HG03175 (cell line): ENCODE measurements around the gene CACNB2.
"Not testable (repeated sequence)": the region's sequence is repeated elsewhere in the genome, so short reads cannot be mapped to it uniquely, and the experiment has no call there.

Experiments
- ATAC-seq: cut with Tn5 transposase; IDR thresholded peaks from one replicate; pipeline ENCODE4 v1.9.1; 2021; ENCODE audit warnings: mild to moderate bottlenecking, moderate library complexity; ENCODE audit not compliant: unreplicated experiment

Gene CACNB2

DNA sequence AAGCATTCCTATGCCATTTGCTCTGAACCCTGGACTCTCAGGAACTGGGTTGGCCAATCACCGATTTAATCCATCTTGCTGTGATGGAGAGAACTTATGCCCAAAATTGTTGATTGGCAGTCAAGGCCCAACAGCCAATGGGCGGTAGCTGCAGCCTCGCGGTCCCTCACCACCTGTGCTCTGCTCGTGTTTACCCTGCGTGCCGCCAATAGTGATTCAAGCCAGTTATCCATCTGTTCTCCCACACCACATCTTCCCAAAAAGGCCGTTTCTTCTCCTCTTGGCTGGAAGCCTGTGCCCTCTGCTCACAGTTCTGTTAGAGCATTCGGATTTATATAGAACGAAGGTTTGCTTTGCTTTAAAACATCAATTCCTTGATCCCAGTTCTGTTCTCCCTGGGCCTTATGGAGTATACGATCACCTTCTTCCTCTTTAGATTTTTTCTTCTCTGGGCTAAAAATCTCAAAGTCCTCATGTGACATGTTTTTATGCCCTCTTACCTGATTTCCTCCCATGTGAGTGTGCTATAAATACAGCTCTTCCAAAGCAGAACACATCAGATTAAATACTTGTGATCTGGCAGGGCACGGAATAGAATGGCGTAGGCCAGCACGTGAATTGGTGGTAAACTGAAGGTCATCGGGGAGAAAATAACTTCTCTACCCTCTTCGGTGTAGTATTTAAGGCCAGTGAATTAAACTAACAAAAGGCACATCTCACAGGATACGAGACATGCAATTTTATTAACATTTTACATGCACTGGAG is 298.3 kb downstream of the CACNB2 start:
- ATAC-seq, result no peak

DNA sequence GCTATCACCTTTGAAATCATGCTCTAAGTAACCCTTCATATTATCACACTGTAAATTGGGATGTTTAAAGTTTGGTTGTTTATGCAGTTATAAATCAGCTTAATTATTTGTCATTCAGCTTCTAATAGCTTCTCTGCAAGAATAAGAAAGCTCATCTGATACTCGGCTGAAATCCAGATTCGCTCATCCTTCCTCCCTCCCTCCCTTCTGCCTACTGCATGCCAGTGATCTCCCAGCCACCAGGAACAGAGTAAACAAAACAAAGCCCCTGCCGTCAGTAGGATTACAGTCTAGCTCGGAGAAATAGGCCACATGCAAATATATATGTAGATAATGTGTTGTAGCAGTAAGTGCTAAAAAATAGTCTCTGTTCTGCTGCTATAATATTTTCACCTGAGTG is 299.4 kb downstream of the CACNB2 start:
- no peak for ATAC-seq

DNA sequence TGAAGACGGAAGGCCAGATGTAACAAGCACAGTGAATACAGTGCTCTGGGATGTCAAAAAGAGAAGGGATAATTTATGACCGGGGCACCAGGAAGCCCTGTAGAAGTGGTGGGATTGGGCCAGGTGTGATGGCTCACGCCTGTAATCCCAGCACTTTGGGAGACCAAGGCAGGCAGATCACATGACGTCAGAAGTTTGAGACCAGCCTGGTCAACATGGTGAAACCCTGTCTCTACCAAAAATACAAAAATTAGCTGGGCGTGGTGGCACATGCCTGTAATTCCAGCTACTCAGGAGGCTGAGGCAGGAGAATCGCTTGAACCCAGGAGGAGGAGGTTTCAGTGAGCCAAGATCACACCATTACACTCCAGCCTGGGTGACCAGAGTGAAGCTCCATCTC is 305.4 kb downstream of the CACNB2 start:
- not testable (repeated sequence) for ATAC-seq

DNA sequence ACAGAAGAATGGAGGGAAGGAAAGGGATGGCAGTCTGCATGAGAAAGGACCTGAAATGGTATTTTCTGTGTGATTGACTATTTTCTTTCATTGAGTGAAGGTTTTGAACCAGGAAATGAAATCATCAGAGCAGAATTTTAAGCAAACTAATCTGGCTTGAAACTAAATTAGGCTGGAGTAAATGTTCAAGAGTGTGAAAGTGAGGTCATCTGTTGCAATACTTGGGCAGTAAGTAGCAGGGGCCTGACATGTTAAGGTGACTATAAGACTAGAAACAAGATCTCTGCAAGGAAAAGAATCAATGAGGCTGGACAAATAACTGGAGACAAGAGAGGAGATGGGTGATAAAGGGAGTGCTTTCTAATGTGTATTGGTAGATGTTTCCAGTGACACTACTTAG is 306.0 kb downstream of the CACNB2 start:
- no peak for ATAC-seq

DNA sequence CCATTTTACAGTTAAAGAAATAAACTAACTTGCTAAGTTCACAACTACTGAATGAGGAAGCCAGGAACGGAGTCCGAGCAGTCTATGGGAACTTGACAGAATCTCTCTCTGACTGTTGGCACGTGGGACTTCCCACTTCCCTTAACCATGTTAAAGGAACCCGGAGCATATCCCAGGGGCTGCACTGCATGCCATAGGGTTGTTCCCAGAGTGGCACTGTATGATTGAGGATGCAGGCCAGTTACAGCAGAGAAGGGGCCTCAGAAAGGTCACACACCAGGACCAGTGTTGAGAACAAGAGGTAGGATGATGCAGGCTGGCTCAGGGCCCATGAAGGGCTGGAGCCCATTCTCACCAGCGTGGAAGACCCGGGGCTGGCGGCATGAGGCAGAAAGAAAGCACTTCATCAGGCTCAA is 309.4 kb downstream of the CACNB2 start:
- no peak for ATAC-seq

DNA sequence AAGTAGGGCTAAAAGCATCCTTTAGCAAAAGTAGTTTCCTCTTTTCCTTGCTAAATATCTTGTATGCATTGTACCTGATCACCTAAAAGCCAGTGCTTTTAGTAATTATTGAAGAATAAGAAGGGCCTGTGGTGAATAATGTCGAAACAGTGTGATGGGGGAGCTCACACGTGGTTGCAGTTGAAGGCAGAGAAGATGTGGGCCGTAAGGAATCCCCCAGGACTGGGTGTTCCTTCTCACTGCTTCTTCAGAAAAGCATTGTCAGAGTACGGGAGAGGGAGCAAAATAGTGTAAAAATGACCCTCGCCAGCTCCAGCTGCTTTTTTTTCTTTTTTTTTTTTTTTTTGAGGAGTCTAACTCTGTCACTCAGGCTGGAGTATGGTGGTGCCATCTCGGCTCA is 310.1 kb downstream of the CACNB2 start:
- ATAC-seq, result no peak

DNA sequence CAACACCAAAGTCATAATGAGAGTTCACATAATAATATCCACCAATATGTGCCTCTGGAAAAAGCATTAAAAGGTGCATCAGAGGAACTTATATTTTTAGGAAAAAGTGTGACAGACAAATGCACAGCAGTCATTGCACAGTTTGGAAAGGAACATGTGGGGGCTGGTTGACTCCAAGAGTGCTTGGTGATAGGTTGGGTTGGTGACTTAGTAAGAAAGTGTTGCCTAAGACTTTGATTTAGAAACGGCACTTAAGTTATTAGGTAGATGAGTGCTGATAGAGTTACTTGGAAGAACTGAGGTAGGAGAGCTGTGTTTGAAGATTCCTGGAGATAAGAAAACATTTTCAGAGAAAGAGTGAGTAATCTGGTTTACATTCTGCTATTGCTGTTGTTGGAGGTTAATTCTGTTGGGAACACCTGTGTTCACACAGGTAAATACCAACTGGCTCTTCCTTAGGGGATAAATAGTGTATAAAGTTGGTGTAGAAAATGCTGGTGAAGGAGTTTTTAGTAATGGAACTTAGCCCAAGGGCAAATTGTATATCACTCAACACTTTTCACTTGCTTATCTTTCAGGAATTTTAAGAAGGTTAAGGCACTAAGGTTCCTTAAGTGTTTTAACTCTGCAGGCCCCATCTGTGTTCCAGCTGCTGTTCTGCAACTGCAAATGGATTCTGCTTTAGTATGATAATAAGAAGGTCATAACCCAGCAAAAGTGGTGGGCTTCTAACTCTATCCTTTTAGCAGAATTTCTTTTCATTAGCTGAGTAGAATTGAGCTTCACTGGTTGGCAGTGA is 315.1 kb downstream of the CACNB2 start:
- ATAC-seq, result no peak

DNA sequence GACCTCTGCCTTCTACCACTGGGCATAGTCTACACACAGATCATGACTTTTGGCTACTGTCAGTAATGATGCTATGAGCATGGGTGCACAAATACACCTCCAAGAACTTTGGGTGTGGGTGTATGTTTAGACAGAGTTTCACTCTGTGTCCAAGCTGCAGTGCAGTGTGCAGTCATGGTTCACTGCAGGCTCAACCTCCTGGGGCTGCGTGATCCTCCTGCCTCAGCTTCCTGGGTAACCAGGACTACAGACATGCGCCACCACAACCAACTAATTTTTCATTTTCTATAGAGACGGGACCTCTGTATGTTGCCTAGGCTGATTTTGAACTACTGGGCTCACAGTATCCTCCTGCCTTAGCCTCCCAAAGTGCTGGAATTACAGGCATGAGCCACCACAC is 316.8 kb downstream of the CACNB2 start:
- peak; percentile 99 for ATAC-seq

DNA sequence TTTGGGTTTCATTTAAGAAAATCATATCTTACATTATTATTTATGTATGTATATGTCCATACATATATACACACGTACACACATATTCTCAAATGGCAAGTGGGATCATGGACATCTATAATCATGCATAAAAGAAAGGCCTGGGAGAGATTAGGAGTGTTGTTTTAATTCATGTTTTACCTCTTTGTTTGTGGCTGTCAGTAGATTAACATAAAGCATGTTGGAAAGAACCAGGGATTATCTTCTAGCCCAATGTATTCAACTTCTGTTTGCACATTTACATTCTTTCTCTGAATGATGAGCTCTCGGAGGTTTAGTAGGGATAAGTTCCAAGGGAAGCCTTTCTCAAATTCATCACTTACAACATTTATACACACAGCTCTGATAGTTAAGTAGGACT is 319.8 kb downstream of the CACNB2 start:
- no peak for ATAC-seq

DNA sequence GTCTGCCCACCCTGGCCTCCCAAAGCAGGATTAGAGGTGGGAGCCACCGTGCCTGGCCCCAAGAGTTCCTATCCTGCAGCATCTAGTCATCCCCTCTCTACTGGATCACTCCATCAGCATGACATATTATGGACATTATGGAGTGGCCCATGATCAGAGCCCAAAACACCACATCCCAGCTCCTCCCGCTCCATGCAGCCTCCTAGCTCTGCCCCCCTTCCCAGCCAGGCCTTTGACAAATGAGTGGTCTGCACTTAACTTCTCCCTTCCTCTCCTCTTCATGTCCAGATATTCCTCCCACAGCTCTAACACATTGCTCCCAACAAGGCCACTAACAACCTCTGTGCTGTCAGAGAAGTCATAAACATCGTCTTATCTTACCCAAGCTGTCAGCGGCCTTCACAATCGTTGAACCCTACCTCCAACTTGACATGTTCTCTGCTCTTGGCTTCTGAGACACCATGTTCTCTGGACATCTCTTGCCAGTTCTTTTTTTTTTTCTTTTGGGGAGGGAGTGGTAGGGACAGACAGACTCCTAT is 323.5 kb downstream of the CACNB2 start:
- ATAC-seq, result no peak

DNA sequence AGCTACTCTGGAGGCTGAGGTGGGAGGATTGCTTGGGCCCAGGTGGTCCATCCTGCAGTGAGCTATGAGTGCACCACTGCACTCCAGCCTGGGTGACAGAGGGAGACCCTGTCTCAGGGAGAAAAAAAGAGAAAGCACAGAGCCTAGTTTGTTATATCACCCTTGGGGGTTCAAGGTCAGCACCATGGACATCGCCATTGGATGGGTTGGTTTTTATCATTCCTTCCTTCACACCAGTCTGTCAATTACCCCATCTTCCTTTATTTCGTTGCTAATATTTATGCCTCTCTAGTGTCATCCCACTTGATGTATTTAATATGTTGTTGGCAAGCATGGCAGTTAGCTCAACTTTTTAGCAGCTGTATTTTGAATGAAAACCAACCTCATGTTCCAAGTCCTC is 328.9 kb downstream of the CACNB2 start:
- no peak for ATAC-seq

DNA sequence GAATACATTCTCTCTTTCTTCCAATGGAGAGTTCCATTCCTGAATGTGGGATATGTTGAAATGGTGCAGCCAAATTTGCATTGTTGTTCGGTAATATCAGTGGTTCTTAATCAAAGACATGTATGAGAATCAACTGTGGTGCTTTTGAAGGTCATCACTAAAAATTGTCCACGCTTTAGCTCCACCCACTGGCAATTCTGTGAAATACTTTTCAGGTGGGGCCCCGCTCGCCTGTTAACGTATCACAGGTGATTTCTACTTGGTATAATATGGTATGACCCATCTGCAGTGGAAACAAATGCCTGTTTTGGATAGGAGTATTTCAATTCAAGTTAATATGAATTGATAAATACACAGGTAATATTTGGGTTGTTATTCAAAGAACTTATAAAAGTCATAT is 332.8 kb downstream of the CACNB2 start:
- no peak for ATAC-seq

DNA sequence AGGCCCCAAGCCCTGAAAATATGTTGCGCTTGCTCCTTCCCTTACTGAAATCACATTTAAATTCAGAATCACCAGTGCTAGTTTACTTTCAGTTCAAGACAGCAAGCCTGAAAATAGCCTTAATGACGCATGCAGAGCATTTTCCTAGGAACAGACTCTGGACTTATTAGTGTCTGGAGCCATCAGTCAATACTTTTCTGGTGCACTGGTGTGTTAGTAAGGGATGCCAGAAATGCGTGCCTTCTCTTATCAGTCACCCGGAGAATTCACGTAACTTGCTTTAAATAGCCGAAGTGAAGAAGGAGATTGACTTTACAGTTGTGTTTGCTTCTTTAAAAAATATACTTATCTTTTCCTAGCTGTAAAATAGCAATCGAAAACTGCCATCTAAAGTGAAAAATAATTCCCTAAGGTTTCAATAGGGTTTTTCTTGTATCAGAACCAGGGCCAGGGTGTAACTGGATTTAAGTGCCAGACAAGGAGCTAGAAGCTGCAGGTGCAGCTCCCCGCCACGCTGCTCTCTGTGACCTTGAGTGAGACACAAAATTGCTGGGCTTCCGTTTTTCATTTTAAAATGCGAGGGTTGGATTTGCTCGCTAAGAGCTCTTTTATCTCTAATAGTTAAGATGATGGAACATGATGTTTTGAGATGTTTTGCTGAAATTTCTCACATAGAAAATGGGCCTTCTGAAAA is 333.3 kb downstream of the CACNB2 start:
- no peak for ATAC-seq

DNA sequence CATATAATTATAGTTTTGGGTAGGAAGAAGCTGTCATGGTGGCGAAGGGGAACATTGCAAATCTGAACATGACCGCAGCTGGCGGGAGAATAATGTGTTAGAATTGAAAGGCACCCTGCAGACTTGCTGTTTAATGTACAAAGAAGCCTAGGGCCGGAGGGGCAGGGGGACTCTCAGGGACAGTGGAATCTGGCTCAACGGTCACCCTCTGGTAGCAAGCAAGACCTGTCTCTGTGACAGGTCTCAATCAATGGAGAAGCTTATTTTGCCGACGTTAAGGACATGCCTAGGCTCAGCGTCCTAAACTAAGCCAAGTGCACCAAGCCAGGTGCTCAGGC is 333.9 kb downstream of the CACNB2 start:
- ATAC-seq, result no peak

DNA sequence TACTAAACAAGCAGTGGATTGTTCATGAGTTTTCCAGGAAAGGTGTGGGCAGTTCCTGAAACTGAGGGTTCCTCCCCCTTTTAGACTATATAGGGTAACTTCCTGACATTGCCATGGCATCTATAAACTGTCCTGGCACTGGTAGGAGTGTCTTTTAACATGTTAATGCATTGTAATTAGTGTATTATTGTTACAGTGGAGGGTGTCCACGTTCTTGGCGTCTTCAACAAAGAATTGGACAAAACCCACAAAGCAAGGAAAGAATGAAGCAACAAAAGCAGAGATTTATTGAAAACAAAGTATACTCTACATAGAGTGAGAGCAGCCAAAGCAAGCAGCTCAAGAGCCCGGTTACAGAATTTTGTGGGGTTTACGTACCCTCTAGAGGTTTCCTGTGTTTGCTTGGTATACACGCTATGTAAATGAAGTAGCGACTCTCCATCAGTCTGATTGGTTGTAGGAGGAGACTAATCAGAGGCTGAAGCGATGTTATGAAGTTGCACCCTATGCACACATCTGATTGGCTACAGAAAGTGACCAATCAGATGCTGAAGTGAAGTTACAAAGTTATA is 335.9 kb downstream of the CACNB2 start:
- ATAC-seq, result no peak

DNA sequence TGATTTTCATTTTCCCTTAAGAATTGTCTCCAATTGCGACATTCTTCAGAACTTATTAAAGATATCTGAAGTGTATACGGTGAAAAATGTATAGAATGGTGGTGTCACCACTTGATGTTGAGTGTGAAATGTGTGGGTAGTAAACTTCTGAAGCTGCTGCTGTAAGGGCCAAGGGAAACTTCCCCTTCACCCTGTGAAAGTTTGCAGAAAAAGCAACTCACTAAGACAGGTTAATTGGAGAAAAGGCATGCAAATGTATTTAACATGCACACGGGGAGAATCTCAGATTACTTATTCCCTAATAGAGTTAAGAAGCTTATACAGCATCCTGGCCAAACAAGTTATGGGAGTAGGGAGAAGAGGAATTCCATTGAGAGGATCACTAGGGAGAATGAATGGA is 338.1 kb downstream of the CACNB2 start:
- no peak for ATAC-seq

DNA sequence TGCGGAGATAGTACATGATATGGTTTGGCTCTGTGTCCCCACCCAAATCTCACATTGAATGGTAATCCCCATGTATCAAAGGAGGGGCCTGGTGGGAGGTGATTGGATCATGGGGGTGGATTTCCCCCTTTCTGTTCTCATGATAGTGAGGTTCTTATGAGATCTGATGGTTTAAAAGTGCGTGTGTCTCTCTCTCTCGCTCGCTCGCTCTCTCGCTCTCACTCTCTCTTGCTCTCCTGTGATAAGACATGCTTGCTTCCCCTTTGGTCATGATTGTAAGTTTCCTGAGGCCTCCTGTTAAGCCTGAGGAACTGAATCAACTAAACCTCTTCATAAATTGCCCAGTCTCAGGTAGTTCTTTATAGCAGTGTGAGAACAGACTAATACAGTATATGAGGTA is 339.3 kb downstream of the CACNB2 start:
- ATAC-seq, result no peak

DNA sequence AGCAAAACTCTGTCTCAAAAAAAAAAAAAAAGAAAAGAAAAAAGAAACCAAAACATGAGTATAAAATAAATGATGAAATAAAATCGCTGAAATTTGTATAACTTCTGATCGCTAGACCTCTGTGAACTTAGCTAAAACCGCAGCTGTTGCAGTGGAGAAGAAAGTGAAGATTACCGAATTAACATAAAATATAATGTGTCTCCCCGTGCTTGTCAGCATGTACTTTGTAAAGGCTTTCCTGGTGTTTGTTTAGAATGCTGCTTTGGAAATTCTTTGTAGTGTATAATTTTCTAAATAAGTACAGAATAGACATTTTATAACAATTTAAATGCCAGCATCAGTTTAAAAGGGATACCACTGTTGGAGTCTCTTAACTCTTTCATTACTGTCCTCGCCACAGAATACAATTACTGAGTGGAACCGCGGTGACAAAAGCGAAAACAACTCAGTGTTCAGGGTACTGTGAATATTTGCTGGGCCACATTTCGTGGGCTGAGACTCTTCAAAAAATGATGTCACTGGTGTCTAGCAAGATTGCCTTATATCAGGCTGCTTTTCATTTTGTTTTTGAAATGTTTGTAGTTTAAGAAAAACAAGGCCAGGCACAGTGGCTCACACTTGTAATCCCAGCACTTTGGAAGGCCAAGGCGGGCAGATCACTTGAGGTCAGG is 343.4 kb downstream of the CACNB2 start:
- no peak for ATAC-seq

DNA sequence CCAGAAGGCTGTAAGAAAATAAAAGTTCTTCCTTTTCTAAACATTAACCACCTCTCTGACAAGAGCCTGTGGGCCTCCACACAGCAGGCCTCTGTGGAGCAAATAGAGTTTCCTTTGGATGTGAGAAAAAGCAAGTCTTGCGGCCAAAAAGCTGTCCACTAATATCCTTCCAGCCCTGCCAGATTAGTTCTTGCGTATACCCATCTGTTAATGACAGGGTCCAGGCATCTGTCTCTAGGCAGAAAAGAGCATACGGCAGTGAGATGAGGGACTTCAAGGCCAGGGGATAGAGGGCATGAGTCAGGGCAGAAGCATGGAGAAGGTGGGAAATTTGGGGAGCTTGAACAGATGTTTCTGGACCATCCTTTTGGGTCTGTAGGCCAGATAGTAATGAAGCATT is 346.2 kb downstream of the CACNB2 start:
- ATAC-seq, result no peak

DNA sequence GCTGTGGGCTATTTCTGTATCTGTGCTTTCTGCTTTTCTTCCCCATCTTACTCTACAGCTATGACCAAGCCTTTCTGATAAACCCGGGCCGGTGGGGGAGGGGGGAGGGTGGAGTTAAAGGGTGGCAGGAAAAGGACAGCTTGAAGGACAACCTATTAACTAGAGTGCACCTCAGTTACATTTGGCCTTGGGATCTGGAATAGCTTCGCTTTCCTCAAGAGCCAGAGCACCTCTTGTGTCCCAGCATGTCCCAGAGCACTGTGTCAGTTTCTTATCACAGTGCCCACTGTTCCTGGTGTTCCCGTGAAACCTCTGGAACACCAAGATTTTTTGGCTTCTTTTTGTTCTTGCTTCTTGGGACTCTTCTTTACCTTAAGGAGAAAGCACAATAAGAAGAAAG is 350.5 kb downstream of the CACNB2 start:
- no peak for ATAC-seq
